ENCODE data around the gene NXPE3.

- TF ChIP-seq CTCF (IDR thresholded peaks at IDR 0.05) (no peak), POLR2AphosphoS5 (IDR thresholded peaks at IDR 0.05) (no peak), POLR2A (IDR thresholded peaks at IDR 0.05) (no peak)
These were observed 46.8 kb upstream of the NXPE3 start for GRCh38 chr3:101732240-101732641.
